H1 (cell line): ENCODE measurements around the gene SCAF1. TPM values are rescaled to one million over a fixed set of nuclear protein-coding genes. Genes with fewer than 3 reads are reported as not detected.

ENCODE experiments used
- BRCA1 ChIP-seq: IDR thresholded peaks from 2 replicates; pipeline ENCODE4 v1.6.1; 2012; ENCODE audit warnings: low read depth, low read length, improper control_type of control experiment
- EZH2 ChIP-seq: fragments of 200-600 bp; sonication (generic); IDR thresholded peaks from 2 replicates; pipeline ENCODE4 v1.7.1; 2012; ENCODE audit warnings: low read depth, mild to moderate bottlenecking, moderate library complexity, low read length, inconsistent platforms; ENCODE audit not compliant: severe bottlenecking
- JUN ChIP-seq: IDR thresholded peaks from 2 replicates; pipeline ENCODE4 v1.6.1; 2011; ENCODE audit warnings: low read depth, mild to moderate bottlenecking, improper control_type of control experiment, low read length
- MAX ChIP-seq: IDR thresholded peaks from 2 replicates; pipeline ENCODE4 v1.6.1; 2012; ENCODE audit warnings: inconsistent platforms
- polyA plus RNA-seq, 7 experiments: library from polyadenylated mRNA; depleted of rRNA in 3 of 7; stranded (reverse) in 5 of 7; unstranded in 2 of 7; fragments of >200 nt in 5 of 7; fragments of 200-250 nt in 2 of 7; gene quantifications; 1 replicate in 5 of 7; 2 replicates in 1 of 7; 4 replicates in 1 of 7; pipeline versions ENCODE4 v1.2.1 to v1.2.3, GENCODE V29; 2011 to 2013; ENCODE audit warnings: missing spikeins in 2 of 7, mixed read lengths in 2 of 7
- total RNA-seq: library from RNA; stranded (reverse); fragmentation: NEBNext Ultra II Directional; extraction: Animal tissue kit (Norgen Biotek cat#: 25700); gene quantifications from 2 replicates; pipeline ENCODE4 v1.2.1, GENCODE V29; 2021

SCAF1 gene
- total and polyA plus RNA-seq, 2 of the 8 experiments (the other 6 are each of a cell fraction or from before 2014, with no cell fraction given), result 9.7 to 81.7 TPM

GRCh38 chr19:49653466-49653806 is 11.4 kb downstream of the SCAF1 start (continued):
- TF ChIP-seq MAX (no peak), JUN (no peak), EZH2 (no peak), BRCA1 (no peak)
